Ovary (tissue), 3 donors: ENCODE measurements around the gene KRTAP12-3.

Experiments
- EP300 ChIP-seq: sonication (generic); formaldehyde crosslinking; IDR thresholded peaks from one replicate; pipeline ENCODE4 v1.6.1; 2017; ENCODE audit warnings: antibody characterized with exemption
- POLR2A ChIP-seq: fragments of 450-650 bp; IDR thresholded peaks from one replicate; pipeline ENCODE4 v1.6.1; 2017; ENCODE audit warnings: antibody characterized with exemption, mild to moderate bottlenecking, moderate library complexity
- TF ChIP-seq, protein P1 (sequence below), 3 donors: fragments of 450-650 bp in 2 of 3; fragments of 200-600 bp in 1 of 3; IDR thresholded peaks; one replicate each; pipeline versions ENCODE4 v1.5.1 to v1.8.0; 2016 to 2022; ENCODE audit warnings: antibody characterized with exemption in 3 of 3, mild to moderate bottlenecking in 1 of 3
- donor health status: DM: no; HTN: no; CAD: no.

- TF ChIP-seq, protein P1, sequence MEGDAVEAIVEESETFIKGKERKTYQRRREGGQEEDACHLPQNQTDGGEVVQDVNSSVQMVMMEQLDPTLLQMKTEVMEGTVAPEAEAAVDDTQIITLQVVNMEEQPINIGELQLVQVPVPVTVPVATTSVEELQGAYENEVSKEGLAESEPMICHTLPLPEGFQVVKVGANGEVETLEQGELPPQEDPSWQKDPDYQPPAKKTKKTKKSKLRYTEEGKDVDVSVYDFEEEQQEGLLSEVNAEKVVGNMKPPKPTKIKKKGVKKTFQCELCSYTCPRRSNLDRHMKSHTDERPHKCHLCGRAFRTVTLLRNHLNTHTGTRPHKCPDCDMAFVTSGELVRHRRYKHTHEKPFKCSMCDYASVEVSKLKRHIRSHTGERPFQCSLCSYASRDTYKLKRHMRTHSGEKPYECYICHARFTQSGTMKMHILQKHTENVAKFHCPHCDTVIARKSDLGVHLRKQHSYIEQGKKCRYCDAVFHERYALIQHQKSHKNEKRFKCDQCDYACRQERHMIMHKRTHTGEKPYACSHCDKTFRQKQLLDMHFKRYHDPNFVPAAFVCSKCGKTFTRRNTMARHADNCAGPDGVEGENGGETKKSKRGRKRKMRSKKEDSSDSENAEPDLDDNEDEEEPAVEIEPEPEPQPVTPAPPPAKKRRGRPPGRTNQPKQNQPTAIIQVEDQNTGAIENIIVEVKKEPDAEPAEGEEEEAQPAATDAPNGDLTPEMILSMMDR (IDR thresholded peaks at IDR 0.05) = no peak
- TF ChIP-seq POLR2A = no peak
- TF ChIP-seq EP300 = no peak
Observed at GRCh38 chr21:44615466-44615865, 42.3 kb upstream of the KRTAP12-3 start.
